Kidney (tissue), 14 donors: ENCODE measurements around the gene CCDC81. TPM values are rescaled to one million over a fixed set of nuclear protein-coding genes. Genes with fewer than 3 reads are reported as not detected.
"Not testable (repeated sequence)": the region's sequence is repeated elsewhere in the genome, so short reads cannot be mapped to it uniquely, and the experiment has no call there.

ENCODE experiments used
- DNase-seq, 5 donors: peaks; one replicate each; pipeline ENCODE4 v3.0.0-alpha.2; 2013 to 2020
- FAIRE-seq: peaks from 2 replicates; lab custom pipeline; 2012; peaks lifted over from hg19 to GRCh38; lab: Jason Lieb, UNC
- H3K27ac ChIP-seq, 2 donors: one replicate each; pipeline ENCODE4 v1.7.0; 2013; ENCODE audit warnings: low read depth in 2 of 2, low read length in 2 of 2, inconsistent platforms in 1 of 2
- H3K27me3 ChIP-seq: one replicate; pipeline ENCODE4 v1.7.1; 2013; ENCODE audit warnings: low read length, inconsistent platforms; ENCODE audit not compliant: control insufficient read depth, insufficient read depth
- H3K36me3 ChIP-seq, 3 donors: one replicate each; pipeline versions ENCODE4 v1.7.0 to v1.7.1; 2013; ENCODE audit warnings: low read length in 3 of 3, control low read depth in 1 of 3, inconsistent platforms in 1 of 3; ENCODE audit not compliant: insufficient read depth in 3 of 3, control insufficient read depth in 2 of 3
- H3K4me1 ChIP-seq, 3 donors: one replicate each; pipeline versions ENCODE4 v1.7.0 to v1.7.1; 2013; ENCODE audit warnings: low read length in 3 of 3, inconsistent platforms in 1 of 3, low read depth in 1 of 3; ENCODE audit not compliant: control insufficient read depth in 2 of 3, insufficient read depth in 2 of 3
- H3K4me3 ChIP-seq, 3 donors: one replicate each; pipeline versions ENCODE4 v1.7.0 to v1.8.1; 2013; ENCODE audit warnings: low read length in 3 of 3, control low read depth in 1 of 3, inconsistent platforms in 1 of 3
- H3K9ac ChIP-seq, 3 donors: one replicate each; pipeline versions ENCODE4 v1.7.0 to v1.7.1; 2013; ENCODE audit warnings: low read length in 3 of 3, control low read depth in 1 of 3, inconsistent platforms in 1 of 3
- H3K9me3 ChIP-seq, 3 donors: one replicate each; pipeline versions ENCODE4 v1.7.0 to v1.7.1; 2013; ENCODE audit warnings: low read length in 3 of 3, control low read depth in 1 of 3, inconsistent platforms in 1 of 3; ENCODE audit not compliant: control insufficient read depth in 2 of 3, insufficient read depth in 1 of 3
- CTCF ChIP-seq: IDR thresholded peaks from 3 replicates; pipeline ENCODE4 v1.5.1; 2012; ENCODE audit warnings: mild to moderate bottlenecking, moderate library complexity, borderline replicate concordance; ENCODE audit not compliant: insufficient read depth; ENCODE audit errors: extremely low read depth
- intact Hi-C: fragments of 100-400 bp; cut with DNase I; formaldehyde crosslinking; loops from one replicate; pipeline ENCODE4 v1.11.1; 2022
- polyA plus RNA-seq: library from polyadenylated mRNA; stranded (reverse); fragments of 350-450 nt; fragmentation: Illumina TruSeq; extraction: RNeasy Lipid Tissue Mini Kit (QIAGEN cat#74804); gene quantifications from one replicate; pipeline ENCODE4 v1.2.3, GENCODE V29; 2014; ENCODE audit warnings: low read depth, low replicate concordance; ENCODE audit not compliant: insufficient read depth
- total RNA-seq: library from RNA; stranded (reverse); fragmentation: NEBNext Ultra II Directional; extraction: Animal tissue kit (Norgen Biotek cat#: 25700); gene quantifications from one replicate; pipeline ENCODE4 v1.2.1, GENCODE V29; 2021
- donor health status: control.
- donor health status: control.
- donor health status: control.
- donor health status: control.
- donor health status: control.
- donor health status: DM: yes; HTN: yes; CAD: no.
- donor health status: Normal renal cell carcinoma (clear cell type).

Gene CCDC81
- total and polyA plus RNA-seq, 2 donors from 2014 or later = 0.54 to 1.1 TPM

GRCh38 chr11:86422371-86422770 is 47.7 kb downstream of the CCDC81 start:
- FAIRE-seq (no peak), DNase-seq (no peak)
- peaks cover 0 to 3% (median 0%) of the 10 kb centered on the region in 3 donors for H3K9me3 ChIP-seq
- H3K27me3 ChIP-seq = no peaks in the 10 kb centered on the region
- no peaks in the 10 kb centered on the region for H3K4me1 ChIP-seq
- no peak for TF ChIP-seq CTCF
- no peaks in the 10 kb centered on the region for H3K36me3 ChIP-seq
- H3K4me3 ChIP-seq = no peak overlapping the region
- no peak overlapping the region for H3K9ac ChIP-seq
- intact Hi-C loops = no loop called here
- H3K27ac ChIP-seq = no peak overlapping the region

- H3K27me3 ChIP-seq, H3K9ac ChIP-seq, H3K9me3 ChIP-seq, H3K4me3 ChIP-seq, intact Hi-C loops, H3K4me1 ChIP-seq, FAIRE-seq, H3K36me3 ChIP-seq, H3K27ac ChIP-seq, DNase-seq: not testable (repeated sequence)
Observed at GRCh38 chr11:86423488-86423887, 48.8 kb downstream of the CCDC81 start.

- no peaks in the 10 kb centered on the region for H3K27me3 ChIP-seq
- TF ChIP-seq CTCF = no peak
- intact Hi-C loops = no loop called here
Observed at GRCh38 chr11:86427441-86427840, 52.8 kb downstream of the CCDC81 start.

GRCh38 chr11:86431258-86431657 is 56.6 kb downstream of the CCDC81 start:
- no peak overlapping the region for H3K9ac ChIP-seq
- intact Hi-C loops = no loop called here
- no peaks in the 10 kb centered on the region for H3K4me1 ChIP-seq
- no peak for TF ChIP-seq CTCF
- no peaks in the 10 kb centered on the region for H3K36me3 ChIP-seq
- no peaks in the 10 kb centered on the region for H3K27me3 ChIP-seq
- H3K9me3 ChIP-seq = peaks cover 0 to 3% (median 0%) of the 10 kb centered on the region in 3 donors
- H3K4me3 ChIP-seq = no peak overlapping the region
- DNase-seq (no peak), FAIRE-seq (no peak)
- H3K27ac ChIP-seq = no peak overlapping the region

More at GRCh38 chr11:86427441-86427840, 52.8 kb downstream of the CCDC81 start:
- Histone ChIP-seq H3K4me3 (no peak overlapping the region), H3K4me1 (no peaks in the 10 kb centered on the region), H3K9ac (no peak overlapping the region), H3K36me3 (no peaks in the 10 kb centered on the region), H3K9me3 (peaks cover 0 to 3% (median 0%) of the 10 kb centered on the region in 3 donors), H3K27ac (no peak overlapping the region)
- no peak for FAIRE-seq
- no peak for DNase-seq

- H3K9me3 ChIP-seq, H3K9ac ChIP-seq, H3K4me3 ChIP-seq, FAIRE-seq, intact Hi-C loops, H3K27ac ChIP-seq, H3K27me3 ChIP-seq, H3K36me3 ChIP-seq, H3K4me1 ChIP-seq, DNase-seq: not testable (repeated sequence)
Observed at GRCh38 chr11:86433361-86434095, 58.8 kb downstream of the CCDC81 start.
